ENCODE measurements around the gene CORO2A.

DNA sequence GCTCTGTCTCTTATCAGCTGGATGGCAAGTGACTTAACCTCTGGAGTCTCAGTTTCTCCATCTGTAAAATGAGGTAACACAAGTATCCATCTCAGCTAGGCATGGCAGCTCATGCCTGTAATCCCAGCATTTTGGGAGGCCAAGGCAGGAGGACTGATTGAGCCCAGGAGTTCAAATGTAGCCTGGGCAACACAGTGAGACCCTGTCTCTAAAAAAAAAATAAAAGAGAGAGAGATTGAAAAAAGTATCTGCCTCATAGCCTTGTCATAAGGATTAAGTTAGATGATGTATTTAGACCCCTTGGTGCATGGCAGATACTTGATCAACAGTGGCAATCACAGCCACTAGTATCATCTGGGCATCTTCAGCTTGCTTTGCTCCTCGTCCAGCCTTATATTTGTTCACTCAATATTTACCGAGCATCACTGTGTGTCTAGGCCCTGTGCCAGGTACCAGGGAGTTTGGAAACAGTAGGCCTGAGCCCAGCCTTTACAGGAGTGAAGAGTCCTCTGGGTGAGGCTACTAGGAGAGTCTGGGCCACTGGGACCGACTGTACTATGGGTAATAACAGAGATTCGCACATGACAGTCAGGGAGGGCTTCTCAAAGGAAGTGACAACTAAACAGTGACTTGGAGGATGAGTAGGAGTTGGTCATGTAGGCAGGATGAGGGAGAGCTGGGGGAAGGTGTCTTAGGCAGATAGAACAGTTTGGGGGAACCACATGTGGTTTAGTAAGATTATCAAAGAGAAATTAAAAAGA, 34.2 kb downstream of the CORO2A start:
- TF ChIP-seq CTCF (IDR thresholded peaks at IDR 0.05) (no peak), POLR2A (IDR thresholded peaks at IDR 0.05) (no peak)

All from heart left ventricle (tissue), 13 donors.